ENCODE measurements around the gene REPIN1. TPM values are rescaled to one million over a fixed set of nuclear protein-coding genes. Genes with fewer than 3 reads are reported as not detected.
A peak's percentile ranks its signal among the peaks of the same experiment; 100 is the strongest.

The REPIN1 gene
- total RNA-seq, 3 donors from 2014 or later = 151 to 228 (median 202) TPM

- Histone ChIP-seq H3K9me3 (no peaks in the 10 kb centered on the region), H3K4me1 (ENCODE audit: low read depth) (peaks cover 42% of the 10 kb centered on the region), H3K36me3 (ENCODE audit: low read depth) (no peaks in the 10 kb centered on the region), H3K4me3 (no peak overlapping the region)
- DNase-seq = no peak
- TF ChIP-seq, protein P1, sequence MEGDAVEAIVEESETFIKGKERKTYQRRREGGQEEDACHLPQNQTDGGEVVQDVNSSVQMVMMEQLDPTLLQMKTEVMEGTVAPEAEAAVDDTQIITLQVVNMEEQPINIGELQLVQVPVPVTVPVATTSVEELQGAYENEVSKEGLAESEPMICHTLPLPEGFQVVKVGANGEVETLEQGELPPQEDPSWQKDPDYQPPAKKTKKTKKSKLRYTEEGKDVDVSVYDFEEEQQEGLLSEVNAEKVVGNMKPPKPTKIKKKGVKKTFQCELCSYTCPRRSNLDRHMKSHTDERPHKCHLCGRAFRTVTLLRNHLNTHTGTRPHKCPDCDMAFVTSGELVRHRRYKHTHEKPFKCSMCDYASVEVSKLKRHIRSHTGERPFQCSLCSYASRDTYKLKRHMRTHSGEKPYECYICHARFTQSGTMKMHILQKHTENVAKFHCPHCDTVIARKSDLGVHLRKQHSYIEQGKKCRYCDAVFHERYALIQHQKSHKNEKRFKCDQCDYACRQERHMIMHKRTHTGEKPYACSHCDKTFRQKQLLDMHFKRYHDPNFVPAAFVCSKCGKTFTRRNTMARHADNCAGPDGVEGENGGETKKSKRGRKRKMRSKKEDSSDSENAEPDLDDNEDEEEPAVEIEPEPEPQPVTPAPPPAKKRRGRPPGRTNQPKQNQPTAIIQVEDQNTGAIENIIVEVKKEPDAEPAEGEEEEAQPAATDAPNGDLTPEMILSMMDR (IDR thresholded peaks at IDR 0.05) = no peak
- intact Hi-C loops (cut with DNase I, micrococcal nuclease) = no loop called here
- ATAC-seq = no peak
Measured at GRCh38 chr7:150338166-150338829, 30.3 kb upstream of the REPIN1 start.

- intact Hi-C loops (cut with DNase I, micrococcal nuclease) = no loop called here
- Histone ChIP-seq H3K4me3 (no peak overlapping the region), H3K36me3 (ENCODE audit: low read depth) (no peaks in the 10 kb centered on the region), H3K9me3 (peaks cover 4% of the 10 kb centered on the region), H3K4me1 (ENCODE audit: low read depth) (peaks cover 42% of the 10 kb centered on the region)
- TF ChIP-seq, protein P1 (IDR thresholded peaks at IDR 0.05) = no peak
- ATAC-seq (no peak), DNase-seq (no peak)
Measured at GRCh38 chr7:150339409-150339809, 29.2 kb upstream of the REPIN1 start.

- peaks cover 42% of the 10 kb centered on the region for H3K4me1 ChIP-seq (ENCODE audit: low read depth)
- intact Hi-C loops (cut with DNase I, micrococcal nuclease) = no loop called here
- ATAC-seq (peak; percentile 69), DNase-seq (peak; percentile 66 to 79 (median 79))
- peak overlapping the region; percentile 24 for H3K4me3 ChIP-seq
- H3K36me3 ChIP-seq (ENCODE audit: low read depth) = no peaks in the 10 kb centered on the region
- TF ChIP-seq, protein P1 (IDR thresholded peaks at IDR 0.05) = no peak
- peaks cover 6% of the 10 kb centered on the region for H3K9me3 ChIP-seq
Measured at GRCh38 chr7:150340024-150340749, 28.4 kb upstream of the REPIN1 start.

GRCh38 chr7:150340875-150341262, 27.8 kb upstream of the REPIN1 start:
- intact Hi-C loops (cut with DNase I, micrococcal nuclease) = no loop called here
- peak in 1 of 3 donors; percentile 56 for DNase-seq

GRCh38 chr7:150341263-150342120, 27.1 kb upstream of the REPIN1 start, which contains the start of gene RARRES2:
Gene RARRES2 (minus strand): TSS chr7:150341629. CDS start chr7:150340609, 1,020 bp downstream.
- intact Hi-C loops (cut with DNase I, micrococcal nuclease) = no loop called here
- H3K4me1 ChIP-seq (ENCODE audit: low read depth) = peaks cover 42% of the 10 kb centered on the region
- ATAC-seq = peak; percentile 17
- H3K36me3 ChIP-seq (ENCODE audit: low read depth) = no peaks in the 10 kb centered on the region
- H3K9me3 ChIP-seq = peaks cover 6% of the 10 kb centered on the region
- H3K4me3 ChIP-seq = peak within 1 kb of the TSS; percentile 24
- peak in 2 of 3 donors; percentile 34 to 67 for DNase-seq
- TF ChIP-seq, protein P1 (IDR thresholded peaks at IDR 0.05) = no peak

More at GRCh38 chr7:150340875-150341262, 27.8 kb upstream of the REPIN1 start:
- peaks cover 42% of the 10 kb centered on the region for H3K4me1 ChIP-seq (ENCODE audit: low read depth)
- peaks cover 6% of the 10 kb centered on the region for H3K9me3 ChIP-seq
- TF ChIP-seq, protein P1 (IDR thresholded peaks at IDR 0.05) = no peak
- H3K36me3 ChIP-seq (ENCODE audit: low read depth) = no peaks in the 10 kb centered on the region
- peak overlapping the region; percentile 24 for H3K4me3 ChIP-seq
- ATAC-seq = no peak

Measured in mucosa of descending colon (tissue), 3 donors.